PC-3 (cell line): ENCODE measurements around the gene RHEX. TPM values are rescaled to one million over a fixed set of nuclear protein-coding genes. Genes with fewer than 3 reads are reported as not detected.

ENCODE experiments used
- ATAC-seq: fragments of 200-7000 bp; cut with Tn5 transposase; 2 replicates; pipeline ENCODE4 v1.9.1; 2020; ENCODE audit warnings: mild to moderate bottlenecking, moderate library complexity
- BruUV-seq: library from RNA; stranded (reverse); fragments of 400-500 nt; replicated peaks from 2 replicates; lab custom pipeline; 2021; lab: Mats Ljungman, UMichigan
- CTCF ChIA-PET: fragments of 300-600 bp; sonication (Branson Sonifier 250); formaldehyde crosslinking; loops from one replicate; lab custom pipeline; 2022; ENCODE audit warnings: antibody characterized with exemption; lab: Charles Lee
- POLR2A ChIA-PET: fragments of 300-600 bp; sonication (Branson Sonifier 250); formaldehyde crosslinking; loops from one replicate; lab custom pipeline; 2022; ENCODE audit warnings: antibody characterized with exemption; ENCODE audit not compliant: unreplicated experiment; lab: Charles Lee
- DNase-seq: peaks from one replicate; pipeline ENCODE4 v3.0.0-alpha.2; 2015
- H2AFZ ChIP-seq: fragments of 300-600 bp; sonication (generic); 2 replicates; pipeline ENCODE4 v1.6.0; 2016; ENCODE audit warnings: antibody characterized with exemption, low read length
- H3F3A ChIP-seq: fragments of 300-600 bp; sonication (generic); one replicate; pipeline ENCODE4 v1.6.0; 2017; ENCODE audit warnings: antibody characterized with exemption, low read length, control low read depth, mild to moderate bottlenecking; ENCODE audit not compliant: unreplicated experiment
- H3K27ac ChIP-seq: fragments of 300-600 bp; sonication (generic); 2 replicates; pipeline ENCODE4 v1.5.1; 2016; ENCODE audit warnings: mild to moderate bottlenecking, low read length
- H3K27me3 ChIP-seq: fragments of 300-600 bp; sonication (generic); 2 replicates; pipeline ENCODE4 v1.6.1; 2016; ENCODE audit warnings: low read length, mixed read lengths
- H3K36me3 ChIP-seq: fragments of 300-600 bp; sonication (generic); 2 replicates; pipeline ENCODE4 v1.6.1; 2016; ENCODE audit warnings: low read depth, mixed run types, low read length, mixed read lengths
- H3K4me1 ChIP-seq: fragments of 300-600 bp; sonication (generic); 2 replicates; pipeline ENCODE4 v1.5.1; 2016; ENCODE audit warnings: low read length; ENCODE audit not compliant: insufficient read depth
- H3K4me2 ChIP-seq: fragments of 300-600 bp; sonication (generic); 2 replicates; pipeline ENCODE4 v1.6.0; 2016; ENCODE audit warnings: low read length
- H3K4me3 ChIP-seq: fragments of 300-600 bp; sonication (generic); 2 replicates; pipeline ENCODE4 v1.5.1; 2016; ENCODE audit warnings: mild to moderate bottlenecking, low read length, mixed read lengths
- H3K79me2 ChIP-seq: fragments of 300-600 bp; sonication (generic); 2 replicates; pipeline ENCODE4 v1.6.1; 2017; ENCODE audit warnings: low read length, mixed read lengths
- H3K9ac ChIP-seq: fragments of 300-600 bp; sonication (generic); 2 replicates; pipeline ENCODE4 v1.6.0; 2016; ENCODE audit warnings: mild to moderate bottlenecking, low read length
- H3K9me2 ChIP-seq: fragments of 300-600 bp; sonication (generic); replicated peaks from 2 replicates; pipeline ENCODE4 v1.6.1; 2016; ENCODE audit warnings: mixed run types, low read length, mixed read lengths
- H3K9me3 ChIP-seq: fragments of 300-600 bp; sonication (generic); 2 replicates; pipeline ENCODE4 v1.6.1; 2016; ENCODE audit warnings: low read length, mixed read lengths
- H4K20me1 ChIP-seq: fragments of 300-600 bp; sonication (generic); 2 replicates; pipeline ENCODE4 v1.6.1; 2016; ENCODE audit warnings: low read length, mixed read lengths
- EZH2 ChIP-seq: fragments of 300-600 bp; sonication (generic); IDR thresholded peaks from one replicate; pipeline ENCODE4 v1.6.1; 2017; ENCODE audit warnings: antibody characterized with exemption, mild to moderate bottlenecking, low read length; ENCODE audit not compliant: unreplicated experiment
- EZH2phosphoT487 ChIP-seq: fragments of 300-600 bp; sonication (generic); IDR thresholded peaks from 2 replicates; pipeline ENCODE4 v1.6.1; 2018; ENCODE audit warnings: mild to moderate bottlenecking, antibody characterized with exemption, low read length, borderline replicate concordance
- intact Hi-C: fragments of 100-400 bp; cut with micrococcal nuclease; formaldehyde crosslinking; loops from 2 replicates; pipeline ENCODE4 v1.9.0; 2023
- total RNA-seq: library from RNA; depleted of rRNA; stranded (reverse); fragments of >200 nt; gene quantifications from 2 replicates; pipeline ENCODE4 v1.2.3, GENCODE V29; 2014
- TF ChIP-seq, protein P1 (sequence below): fragments of 300-600 bp; sonication (generic); conservative IDR thresholded peaks from 2 replicates; pipeline ENCODE4 v1.5.1; 2017; ENCODE audit warnings: antibody characterized with exemption, low read depth, mild to moderate bottlenecking, low read length

RHEX gene
- total RNA-seq, 1 experiment from 2014 or later: not detected

DNA sequence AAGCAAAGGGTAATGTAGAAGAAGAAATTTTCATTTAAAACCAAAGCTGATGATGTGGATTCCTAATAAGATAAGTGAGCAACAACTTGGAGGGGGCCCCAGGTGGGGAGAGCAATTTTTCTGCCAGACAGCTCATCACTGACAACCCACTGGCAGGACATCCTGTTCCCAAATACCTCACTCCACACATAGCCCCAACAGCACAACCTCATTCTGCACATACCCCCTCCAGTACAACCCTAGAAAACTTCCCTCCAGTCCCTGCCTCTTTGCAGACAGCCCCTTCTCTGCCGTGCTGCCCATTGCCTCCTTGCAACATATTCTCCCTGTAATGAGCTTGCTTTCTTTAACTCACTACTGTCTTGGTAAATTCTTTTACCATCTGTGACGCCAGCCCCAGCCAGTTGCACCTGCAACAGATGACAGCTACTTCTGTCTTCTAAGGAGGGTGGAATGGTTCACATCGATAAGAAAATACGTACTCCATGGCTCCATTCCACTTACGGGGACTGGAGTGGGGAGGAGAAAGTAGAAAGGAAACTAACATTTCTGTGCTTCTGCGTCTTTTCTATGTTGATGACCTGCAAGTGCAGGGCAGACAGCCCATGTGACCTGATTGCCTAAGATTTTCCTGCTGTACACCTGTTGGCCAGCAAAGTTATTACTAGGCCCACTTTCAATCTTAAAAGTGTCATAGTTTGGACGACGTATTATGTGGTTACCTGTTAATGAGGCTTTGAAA is 14.7 kb downstream of the RHEX start:
- CTCF ChIA-PET: no interaction called here
- Histone ChIP-seq H3K9me3 (no peaks in the 10 kb centered on the region), H3K9me2 (no peaks in the 10 kb centered on the region), H3K4me1 (no peaks in the 10 kb centered on the region), H3K27ac (no peak overlapping the region), H3K27me3 (peaks cover 47% of the 10 kb centered on the region), H3K9ac (no peak overlapping the region), H4K20me1 (no peaks in the 10 kb centered on the region), H2AFZ (no peak overlapping the region), H3K4me2 (no peak overlapping the region), H3F3A (no peaks in the 10 kb centered on the region), H3K36me3 (no peaks in the 10 kb centered on the region), H3K79me2 (no peaks in the 10 kb centered on the region), H3K4me3 (no peak overlapping the region)
- intact Hi-C loops: no loop called here
- POLR2A ChIA-PET: no interaction called here
- ATAC-seq: no peak
- DNase-seq: no peak
- TF ChIP-seq, protein P1, sequence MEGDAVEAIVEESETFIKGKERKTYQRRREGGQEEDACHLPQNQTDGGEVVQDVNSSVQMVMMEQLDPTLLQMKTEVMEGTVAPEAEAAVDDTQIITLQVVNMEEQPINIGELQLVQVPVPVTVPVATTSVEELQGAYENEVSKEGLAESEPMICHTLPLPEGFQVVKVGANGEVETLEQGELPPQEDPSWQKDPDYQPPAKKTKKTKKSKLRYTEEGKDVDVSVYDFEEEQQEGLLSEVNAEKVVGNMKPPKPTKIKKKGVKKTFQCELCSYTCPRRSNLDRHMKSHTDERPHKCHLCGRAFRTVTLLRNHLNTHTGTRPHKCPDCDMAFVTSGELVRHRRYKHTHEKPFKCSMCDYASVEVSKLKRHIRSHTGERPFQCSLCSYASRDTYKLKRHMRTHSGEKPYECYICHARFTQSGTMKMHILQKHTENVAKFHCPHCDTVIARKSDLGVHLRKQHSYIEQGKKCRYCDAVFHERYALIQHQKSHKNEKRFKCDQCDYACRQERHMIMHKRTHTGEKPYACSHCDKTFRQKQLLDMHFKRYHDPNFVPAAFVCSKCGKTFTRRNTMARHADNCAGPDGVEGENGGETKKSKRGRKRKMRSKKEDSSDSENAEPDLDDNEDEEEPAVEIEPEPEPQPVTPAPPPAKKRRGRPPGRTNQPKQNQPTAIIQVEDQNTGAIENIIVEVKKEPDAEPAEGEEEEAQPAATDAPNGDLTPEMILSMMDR: no peak
- TF ChIP-seq EZH2phosphoT487 (no peak), EZH2 (no peak)
- no TSS peak for BruUV-seq

DNA sequence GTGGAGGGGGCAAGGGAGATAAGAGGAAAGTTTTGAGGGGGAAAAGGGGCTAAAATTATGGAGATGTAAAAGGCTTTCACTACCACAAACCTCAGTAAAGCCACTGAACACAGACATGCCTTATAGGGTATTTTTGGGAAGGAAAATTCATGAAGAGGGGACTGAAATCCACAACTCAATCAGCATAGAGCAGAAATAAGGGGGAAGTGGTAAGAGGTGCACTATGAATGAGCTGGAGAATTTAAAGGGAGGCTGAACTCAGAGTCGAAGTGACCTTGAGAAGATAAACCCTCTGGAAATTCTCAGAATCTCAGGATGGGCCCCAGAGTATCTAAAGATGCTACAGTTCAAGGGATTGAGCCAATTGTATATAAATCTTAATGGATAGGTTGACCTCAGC is 15.3 kb downstream of the RHEX start:
- Histone ChIP-seq H3K4me3 (no peak overlapping the region), H3K4me1 (no peaks in the 10 kb centered on the region), H3K9me2 (no peaks in the 10 kb centered on the region), H3K9ac (no peak overlapping the region), H3K4me2 (no peak overlapping the region), H3F3A (no peaks in the 10 kb centered on the region), H4K20me1 (no peaks in the 10 kb centered on the region), H3K27ac (no peak overlapping the region), H2AFZ (no peak overlapping the region), H3K79me2 (no peaks in the 10 kb centered on the region), H3K9me3 (no peaks in the 10 kb centered on the region), H3K36me3 (no peaks in the 10 kb centered on the region), H3K27me3 (peaks cover 51% of the 10 kb centered on the region)
- DNase-seq: no peak
- BruUV-seq: no TSS peak
- POLR2A ChIA-PET: no interaction called here
- intact Hi-C loops: no loop called here
- TF ChIP-seq, protein P1: no peak
- TF ChIP-seq EZH2: no peak
- TF ChIP-seq EZH2phosphoT487: no peak
- CTCF ChIA-PET: no interaction called here
- ATAC-seq: no peak

DNA sequence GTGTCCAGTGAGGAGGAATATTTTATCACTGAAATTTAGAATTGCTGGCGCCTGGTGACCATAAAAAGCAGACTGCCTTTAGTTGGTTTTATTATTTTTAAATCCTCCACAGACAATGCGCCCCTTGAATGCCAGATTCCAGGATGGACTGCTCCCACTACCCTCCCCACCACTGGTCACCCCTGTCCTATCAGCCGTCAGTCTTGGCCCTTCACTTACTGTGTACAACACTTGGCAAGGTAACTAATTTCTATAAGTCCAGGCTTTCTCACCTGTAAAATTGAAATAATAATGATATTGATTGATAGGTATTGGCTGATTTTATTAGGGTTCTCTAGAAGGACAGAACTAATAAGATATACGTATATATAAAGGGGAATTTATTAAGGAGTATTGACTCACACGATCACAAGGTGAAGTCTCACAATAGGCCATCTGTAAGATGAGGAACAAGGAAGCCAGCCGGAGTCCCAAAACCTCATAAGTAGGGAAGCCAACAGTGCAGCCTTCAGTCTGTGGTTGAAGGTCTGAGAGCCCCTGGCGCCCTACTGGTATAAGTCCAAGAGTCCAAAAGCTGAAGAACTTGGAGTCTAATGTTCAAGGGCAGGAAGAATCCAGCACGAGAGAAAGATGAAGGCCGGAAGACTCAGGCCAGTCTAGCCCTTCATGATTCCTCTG is 17.8 kb downstream of the RHEX start:
- intact Hi-C loops: no loop called here
- H3K79me2 ChIP-seq: no peaks in the 10 kb centered on the region

More for the DNA sequence above, 17.8 kb downstream of the RHEX start:
- Histone ChIP-seq H3K9me3 (no peaks in the 10 kb centered on the region), H3K27ac (no peak overlapping the region), H3K9ac (no peak overlapping the region), H3K4me1 (no peaks in the 10 kb centered on the region), H3K27me3 (peaks cover 76% of the 10 kb centered on the region), H3K4me2 (no peak overlapping the region), H3K36me3 (no peaks in the 10 kb centered on the region), H3K9me2 (no peaks in the 10 kb centered on the region), H3F3A (no peaks in the 10 kb centered on the region), H4K20me1 (no peaks in the 10 kb centered on the region), H3K4me3 (no peak overlapping the region), H2AFZ (no peak overlapping the region)
- DNase-seq (no peak), ATAC-seq (no peak)
- TF ChIP-seq EZH2phosphoT487 (no peak), EZH2 (no peak)
- TF ChIP-seq, protein P1: no peak
- ChIA-PET POLR2A (no interaction called here), CTCF (no interaction called here)
- BruUV-seq: no TSS peak
